Stimulated activated CD4-positive, alpha-beta T cell treated with anti-CD3 and anti-CD28 coated beads, Interleukin-2, amount 100 ng/mL, for 48 hours (primary cell): Measurements from ENCODE around the gene KRR1.
"Not testable (repeated sequence)": the region's sequence is repeated elsewhere in the genome, so short reads cannot be mapped to it uniquely, and the experiment has no call there.

Experiments used
- DNase-seq, 2 donors: peaks; one replicate each; pipeline ENCODE4 v3.0.0-alpha.2; 2020

The KRR1 gene

DNA sequence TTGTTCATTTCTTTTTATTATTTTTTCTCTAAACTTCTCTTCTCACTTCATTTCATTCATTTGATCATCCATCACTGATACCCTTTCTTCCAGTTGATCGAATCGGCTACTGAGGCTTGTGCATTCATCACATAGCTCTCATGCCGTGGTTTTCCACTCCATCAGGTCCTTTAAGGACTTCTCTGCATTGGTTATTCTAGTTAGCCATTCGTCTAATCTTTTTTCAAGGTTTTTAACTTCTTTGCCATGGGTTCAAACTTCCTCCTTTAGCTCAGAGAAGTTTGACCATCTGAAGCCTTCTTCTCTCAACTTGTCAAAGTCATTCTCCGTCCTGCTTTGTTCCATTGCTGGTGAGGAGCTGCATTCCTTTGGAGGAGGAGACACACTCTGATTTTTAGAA lies 10.7 kb upstream of the KRR1 start:
- DNase-seq = not testable (repeated sequence)

- not testable (repeated sequence) for DNase-seq
Observed at GRCh38 chr12:75521224-75521623, 9.8 kb upstream of the KRR1 start.

- no peak for DNase-seq
Observed at GRCh38 chr12:75509621-75510020, 1.8 kb downstream of the KRR1 start.

DNA sequence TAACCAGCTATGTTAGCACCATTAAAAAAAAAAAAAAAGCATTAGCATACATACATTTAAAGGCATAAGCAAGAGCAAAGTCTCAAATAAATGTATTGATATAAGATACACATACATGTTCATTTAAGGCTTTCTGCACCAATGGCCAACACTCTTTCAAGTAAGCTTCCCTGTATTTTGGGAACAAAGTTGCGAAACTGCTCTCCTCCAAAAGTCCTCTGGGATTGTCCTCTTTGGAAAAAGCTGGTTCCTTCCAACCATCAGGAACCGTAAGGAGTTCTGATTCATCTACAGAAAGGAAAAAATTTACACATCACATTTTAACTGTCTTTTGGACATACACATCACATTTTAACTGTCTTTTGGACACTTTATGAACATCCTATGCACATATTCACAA lies 3.2 kb downstream of the KRR1 start:
- DNase-seq = no peak

- DNase-seq = no peak
Observed at GRCh38 chr12:75507086-75507485, 4.3 kb downstream of the KRR1 start.

DNA sequence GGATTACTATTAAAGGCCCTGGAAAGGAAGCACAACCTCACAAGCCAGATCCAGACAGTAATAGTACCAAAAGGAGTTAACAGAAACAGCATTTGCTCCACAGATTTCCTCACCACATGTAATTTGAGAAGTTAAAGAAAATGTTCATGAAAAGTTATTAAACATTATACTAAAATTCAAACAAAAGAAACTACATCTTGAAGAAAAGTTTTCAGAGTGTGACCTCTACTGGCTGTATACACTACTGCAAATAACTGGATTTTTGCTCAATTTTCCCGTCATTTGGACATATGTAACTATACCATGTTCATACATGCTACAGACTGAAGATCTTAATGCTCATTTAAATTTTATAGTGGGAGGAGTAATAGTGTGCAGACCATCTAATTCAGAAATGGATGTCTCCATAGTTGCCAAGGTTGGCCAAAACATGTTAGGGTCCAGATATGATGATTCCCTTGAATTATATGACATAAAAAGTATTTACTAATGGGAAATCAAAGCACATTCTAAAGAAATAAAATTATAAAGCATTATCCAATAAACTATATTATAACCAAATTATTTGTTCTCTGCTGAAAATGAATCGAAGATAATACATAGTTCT lies 5.6 kb downstream of the KRR1 start:
- no peak for DNase-seq

DNA sequence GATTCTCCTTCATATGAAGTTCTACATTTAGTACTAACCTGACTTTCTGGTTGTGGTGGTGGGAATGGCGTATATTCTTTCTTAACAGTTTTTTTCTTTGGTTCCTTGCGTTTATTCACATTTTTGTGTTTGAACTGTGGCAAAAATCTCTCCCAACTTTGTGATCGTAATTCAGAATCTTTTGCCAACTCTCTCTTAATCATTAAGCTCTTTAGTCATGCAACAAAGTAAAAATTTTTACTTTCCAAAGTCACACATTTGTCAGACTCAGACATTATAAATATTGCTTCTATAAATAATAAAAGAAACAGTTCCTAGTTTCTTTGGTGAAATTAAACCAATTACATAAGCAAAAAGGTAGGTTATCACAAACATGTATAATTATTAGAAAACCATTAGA lies 7.5 kb downstream of the KRR1 start:
- DNase-seq = no peak

DNA sequence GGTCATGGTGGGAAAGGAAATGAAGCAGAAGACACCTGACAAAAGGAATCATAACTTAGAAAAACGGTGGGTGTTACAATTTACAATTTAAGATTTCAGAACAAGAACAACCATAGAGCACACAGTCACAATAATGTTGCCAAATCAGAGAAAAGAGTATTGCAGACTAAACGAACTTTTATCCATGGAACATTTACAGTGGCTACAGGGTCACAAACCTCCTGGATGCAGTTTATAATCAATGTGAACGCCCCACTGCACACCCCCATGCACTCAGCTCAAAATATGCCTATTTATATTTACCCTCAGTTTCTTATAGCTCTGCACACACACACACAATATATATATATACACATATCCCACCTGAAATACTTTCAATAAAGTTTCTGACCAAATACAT lies 8.0 kb downstream of the KRR1 start:
- DNase-seq = no peak

DNA sequence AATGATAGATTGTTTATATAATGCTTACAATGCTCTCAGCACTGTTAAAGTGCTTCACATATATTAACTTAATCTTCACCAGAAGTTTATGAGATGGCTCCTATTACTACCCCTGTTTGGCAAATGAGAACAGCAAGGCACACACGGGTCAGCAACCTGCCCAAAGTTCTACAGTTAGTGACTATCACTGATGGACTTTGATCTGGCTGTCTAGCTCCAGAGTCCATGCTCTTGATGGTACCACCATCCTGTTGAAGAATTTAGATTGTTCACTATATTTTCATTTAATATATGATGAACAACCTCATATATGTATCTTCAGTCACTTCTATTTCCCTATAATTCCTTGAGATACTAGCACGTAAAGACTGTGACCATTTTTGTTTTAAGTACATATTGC lies 20.2 kb downstream of the KRR1 start:
- DNase-seq = no peak

DNA sequence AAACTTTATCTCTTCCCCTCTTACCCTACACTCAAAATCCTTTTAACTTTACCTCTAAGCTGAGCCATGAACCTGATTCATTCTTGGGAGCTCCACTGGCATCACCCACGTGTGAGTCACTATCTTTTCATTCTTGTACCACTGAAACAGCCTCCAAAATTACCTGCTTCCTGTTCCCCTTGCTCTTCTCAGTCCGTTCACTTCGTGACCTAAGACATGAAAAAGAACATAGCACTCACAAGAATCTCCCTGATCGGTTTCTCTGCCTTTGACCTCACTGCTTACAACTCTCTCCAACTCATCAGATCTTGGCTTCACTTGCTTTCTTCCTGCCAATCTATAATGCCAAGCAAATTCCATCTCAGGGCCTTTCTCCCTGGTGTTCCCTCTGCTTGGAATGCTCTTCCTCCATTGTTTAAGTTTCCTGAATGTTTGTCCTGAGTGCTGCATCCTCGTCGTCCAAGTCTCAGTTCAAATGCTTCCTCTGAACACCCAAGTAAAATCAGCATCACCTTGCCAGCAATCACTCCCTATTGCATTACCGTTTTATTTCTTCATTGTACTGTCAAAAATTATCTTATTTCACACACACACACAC lies 21.7 kb downstream of the KRR1 start:
- no peak for DNase-seq

DNA sequence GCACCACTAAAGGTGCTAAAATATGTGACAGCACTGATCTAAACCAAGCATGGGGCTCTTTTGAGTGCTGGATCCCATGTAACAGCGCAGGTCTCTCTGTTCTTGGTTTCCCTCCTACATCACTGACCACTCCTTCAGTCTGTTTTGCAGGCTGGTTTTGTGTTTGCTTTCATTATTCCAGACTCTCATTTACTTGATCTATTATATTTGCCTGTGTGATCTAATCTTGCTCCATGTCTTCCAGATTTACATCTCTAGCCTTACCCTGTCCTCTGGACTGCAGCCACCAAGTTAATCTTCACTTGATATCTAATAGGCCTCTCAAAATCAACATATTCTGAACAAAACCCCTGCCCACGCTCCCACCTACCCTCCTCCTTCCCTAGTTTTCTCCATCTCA lies 22.2 kb downstream of the KRR1 start:
- no peak for DNase-seq

- DNase-seq = no peak
Observed at GRCh38 chr12:75488553-75488952, 22.9 kb downstream of the KRR1 start.

- DNase-seq = no peak
Observed at GRCh38 chr12:75487308-75487707, 24.1 kb downstream of the KRR1 start.

GRCh38 chr12:75484450-75484849 lies 27.0 kb downstream of the KRR1 start:
- not testable (repeated sequence) for DNase-seq

DNA sequence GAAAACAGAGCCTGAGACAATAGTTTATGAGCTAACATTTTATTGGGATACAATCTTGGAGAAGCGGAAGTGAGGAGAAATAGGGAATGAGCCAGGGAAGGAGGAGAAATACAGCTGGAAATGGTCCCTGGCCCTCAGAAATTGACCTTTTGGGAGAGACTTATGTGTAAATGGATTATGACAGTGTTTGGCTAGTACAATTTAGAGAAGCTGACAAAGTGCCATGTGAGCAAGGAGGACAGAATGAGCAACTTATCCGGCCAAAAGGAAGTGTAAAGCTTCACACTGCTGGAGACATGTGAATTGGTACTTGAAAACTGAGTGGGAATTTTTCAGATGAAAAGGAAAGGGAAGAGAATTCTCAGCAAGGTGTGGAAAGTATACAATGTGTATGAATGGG lies 28.0 kb downstream of the KRR1 start:
- no peak for DNase-seq

- no peak for DNase-seq
Observed at GRCh38 chr12:75482646-75483045, 28.8 kb downstream of the KRR1 start.

DNA sequence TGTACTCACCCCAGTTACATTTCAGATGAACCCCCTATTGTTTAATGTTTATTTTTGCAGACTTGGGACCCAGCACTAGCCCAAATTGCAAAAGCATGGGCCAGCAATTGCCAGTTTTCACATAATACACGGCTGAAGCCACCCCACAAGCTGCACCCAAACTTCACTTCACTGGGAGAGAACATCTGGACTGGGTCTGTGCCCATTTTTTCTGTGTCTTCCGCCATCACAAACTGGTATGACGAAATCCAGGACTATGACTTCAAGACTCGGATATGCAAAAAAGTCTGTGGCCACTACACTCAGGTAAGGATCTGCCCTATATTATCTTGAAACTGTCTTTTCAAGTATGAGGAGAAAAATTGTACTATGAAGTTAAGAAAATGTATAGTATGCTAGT lies 29.6 kb downstream of the KRR1 start:
- DNase-seq = no peak

DNA sequence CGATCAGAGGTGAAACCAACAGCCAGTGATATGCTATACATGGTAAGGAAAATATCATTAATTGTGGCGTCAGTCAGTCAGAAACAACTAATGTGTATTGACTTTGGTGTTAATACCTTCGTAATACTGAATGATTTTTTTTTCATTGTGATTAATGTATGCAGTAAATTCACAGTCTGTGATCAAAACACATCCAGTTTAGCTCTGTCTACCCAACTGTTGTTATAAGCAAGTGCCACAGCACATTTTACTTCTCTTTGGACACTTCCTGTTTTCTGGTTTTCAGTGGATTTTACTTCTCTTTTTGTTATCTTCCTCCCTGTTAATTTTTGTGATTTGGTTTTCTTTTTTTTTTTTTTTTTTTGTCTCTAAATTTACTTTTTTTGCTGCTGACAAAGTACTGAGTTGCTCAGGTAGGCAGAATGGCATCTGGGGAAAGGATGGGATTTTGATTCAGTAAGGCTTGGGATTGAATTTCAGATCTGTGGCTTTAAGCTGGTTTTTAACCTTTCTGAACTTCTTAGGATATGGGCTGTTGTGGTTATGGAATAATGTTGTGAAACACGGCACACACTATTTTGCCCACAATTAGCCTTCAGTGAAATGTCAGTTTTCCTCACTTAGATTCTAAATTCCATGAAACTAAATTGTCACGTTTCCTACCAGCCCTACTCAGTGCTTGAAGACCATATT lies 30.2 kb downstream of the KRR1 start:
- no peak for DNase-seq

DNA sequence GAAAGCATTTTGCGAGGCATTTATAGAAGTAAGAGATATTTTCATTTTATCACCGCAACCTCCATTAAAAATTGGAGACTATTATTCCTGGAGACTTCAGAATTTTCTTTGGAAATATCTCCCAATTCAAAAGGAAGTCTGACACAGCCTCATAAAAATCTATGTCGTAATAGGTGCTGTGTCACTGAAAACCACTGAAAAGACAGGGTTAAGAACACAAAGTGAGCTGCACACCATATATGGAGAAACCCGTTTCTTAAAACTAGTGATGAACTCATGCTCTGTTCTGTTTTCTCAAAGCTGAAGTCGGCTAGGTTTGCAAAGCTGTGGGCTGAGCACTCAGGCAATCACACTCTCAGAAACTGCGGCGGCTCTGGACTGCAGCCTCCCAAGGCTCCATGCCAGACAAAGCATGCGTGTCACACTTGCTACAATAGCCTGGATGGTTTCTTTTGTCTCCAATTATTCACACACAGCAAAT lies 30.9 kb downstream of the KRR1 start, which contains the start of gene GLIPR1:
Gene GLIPR1 (plus strand): TSS at position 287 of the 481 bp plus-strand sequence. CDS start 126 bp downstream, at position 413.
- peak; percentile 52 to 62 for DNase-seq

GRCh38 chr12:75479963-75480461 lies 31.4 kb downstream of the KRR1 start:
- DNase-seq = no peak

- no peak for DNase-seq
Observed at GRCh38 chr12:75478116-75478794, 33.2 kb downstream of the KRR1 start.

- no peak for DNase-seq
Observed at GRCh38 chr12:75477137-75477536, 34.3 kb downstream of the KRR1 start.

GRCh38 chr12:75476071-75476470 lies 35.3 kb downstream of the KRR1 start:
- no peak for DNase-seq
